Uterus (tissue), 4 donors: ENCODE measurements around the gene CIB2. TPM values are rescaled to one million over a fixed set of nuclear protein-coding genes. Genes with fewer than 3 reads are reported as not detected.

Source experiments
- DNase-seq, 2 donors: peaks; one replicate each; pipeline ENCODE4 v3.0.0-alpha.2; 2019 to 2020
- H3K27ac ChIP-seq, 2 donors: fragments of 200-600 bp; sonication (generic); 1 replicate in 1 of 2; 2 replicates in 1 of 2; pipeline ENCODE4 v1.5.1; 2016 to 2018
- H3K27me3 ChIP-seq, 2 donors: fragments of 200-600 bp; sonication (generic); one replicate each; pipeline ENCODE4 v1.5.1; 2018 to 2019; ENCODE audit warnings: control low read depth in 1 of 2
- H3K36me3 ChIP-seq, 2 donors: fragments of 200-600 bp; sonication (generic); one replicate each; pipeline ENCODE4 v1.5.1; 2019; ENCODE audit warnings: control low read depth in 1 of 2
- H3K4me1 ChIP-seq, 2 donors: fragments of 200-600 bp; sonication (generic); one replicate each; pipeline ENCODE4 v1.5.1; 2018 to 2019; ENCODE audit warnings: control low read depth in 1 of 2
- H3K4me3 ChIP-seq, 2 donors: fragments of 200-600 bp; sonication (generic); 1 replicate in 1 of 2; 2 replicates in 1 of 2; pipeline ENCODE4 v1.5.1; 2018 to 2019; ENCODE audit warnings: mild to moderate bottlenecking in 1 of 2
- H3K9me3 ChIP-seq, 2 donors: fragments of 200-600 bp; sonication (generic); one replicate each; pipeline ENCODE4 v1.5.1; 2019; ENCODE audit warnings: control low read depth in 1 of 2
- CTCF ChIP-seq, 4 experiments: fragments of 200-600 bp in 2 of 4; fragments of 450-650 bp in 2 of 4; sonication (generic) in 2 of 4; IDR thresholded peaks; one replicate each; pipeline ENCODE4 v1.5.1; 2016 to 2019; ENCODE audit warnings: antibody characterized with exemption in 4 of 4, mild to moderate bottlenecking in 2 of 4, moderate library complexity in 1 of 4
- POLR2A ChIP-seq, 2 donors: fragments of 450-650 bp; IDR thresholded peaks; one replicate each; pipeline ENCODE4 v1.6.1; 2016; ENCODE audit warnings: antibody characterized with exemption in 2 of 2, mild to moderate bottlenecking in 1 of 2, moderate library complexity in 1 of 2
- intact Hi-C: fragments of 100-400 bp; cut with DNase I; formaldehyde crosslinking; loops from one replicate; pipeline ENCODE4 v1.15.1; 2023; ENCODE audit warnings: low total_unique reads
- total RNA-seq, 4 donors: library from RNA; depleted of rRNA in 3 of 4; stranded (reverse); fragments of >200 nt in 3 of 4; gene quantifications; one replicate each; pipeline versions ENCODE4 v1.1.0 to v1.2.4, GENCODE V29; 2014 to 2023
- donor health status: DM: yes; HTN: yes; CAD: no.

CIB2 gene
- total RNA-seq, 4 donors from 2014 or later, result 4.4 to 11.3 (median 7.8) TPM

- Histone ChIP-seq H3K4me3 (no peak overlapping the region), H3K27me3 (no peaks in the 10 kb centered on the region), H3K4me1 (peaks cover 31 to 47% of the 10 kb centered on the region in 2 donors), H3K36me3 (no peaks in the 10 kb centered on the region), H3K9me3 (no peaks in the 10 kb centered on the region), H3K27ac (peak overlapping the region; percentile 82 to 92)
- intact Hi-C loops, result no loop called here
- no peak for DNase-seq
- TF ChIP-seq CTCF (IDR thresholded peaks at IDR 0.05) (no peak), POLR2A (IDR thresholded peaks at IDR 0.05) (no peak)
Measured at GRCh38 chr15:78067328-78068228, 63.7 kb downstream of the CIB2 start.

GRCh38 chr15:78065973-78066946, 65.0 kb downstream of the CIB2 start:
- intact Hi-C loops, result no loop called here
- Histone ChIP-seq H3K4me1 (peaks cover 32 to 40% of the 10 kb centered on the region in 2 donors), H3K27me3 (no peaks in the 10 kb centered on the region), H3K36me3 (no peaks in the 10 kb centered on the region), H3K9me3 (no peaks in the 10 kb centered on the region), H3K27ac (peak overlapping the region; percentile 82 to 92), H3K4me3 (no peak overlapping the region)
- no peak for TF ChIP-seq CTCF (IDR thresholded peaks at IDR 0.05)
- TF ChIP-seq POLR2A (IDR thresholded peaks at IDR 0.05), result no peak
- no peak for DNase-seq

- intact Hi-C loops, result no loop called here
- DNase-seq, result peak; percentile 68 to 89
Measured at GRCh38 chr15:78065284-78065872, 65.9 kb downstream of the CIB2 start.

GRCh38 chr15:78064544-78064943, 66.7 kb downstream of the CIB2 start:
- peak overlapping the region; percentile 82 to 92 for H3K27ac ChIP-seq
- peaks cover 32 to 40% of the 10 kb centered on the region in 2 donors for H3K4me1 ChIP-seq
- no peaks in the 10 kb centered on the region for H3K9me3 ChIP-seq
- DNase-seq, result no peak
- no peaks in the 10 kb centered on the region for H3K27me3 ChIP-seq
- no peaks in the 10 kb centered on the region for H3K36me3 ChIP-seq
- TF ChIP-seq POLR2A (IDR thresholded peaks at IDR 0.05) (no peak), CTCF (IDR thresholded peaks at IDR 0.05) (no peak)
- intact Hi-C loops, result no loop called here
- H3K4me3 ChIP-seq, result no peak overlapping the region

More at GRCh38 chr15:78065284-78065872, 65.9 kb downstream of the CIB2 start:
- H3K27me3 ChIP-seq, result no peaks in the 10 kb centered on the region
- H3K27ac ChIP-seq, result peak overlapping the region; percentile 82 to 92
- H3K4me1 ChIP-seq, result peaks cover 32 to 40% of the 10 kb centered on the region in 2 donors
- H3K4me3 ChIP-seq, result peak overlapping the region in 1 of 2 donors; percentile 15
- H3K36me3 ChIP-seq, result no peaks in the 10 kb centered on the region
- TF ChIP-seq CTCF (IDR thresholded peaks at IDR 0.05) (no peak), POLR2A (IDR thresholded peaks at IDR 0.05) (peak in 1 of 2 donors; percentile 29)
- no peaks in the 10 kb centered on the region for H3K9me3 ChIP-seq
